Gastroesophageal sphincter (tissue), 3 donors: Measurements from ENCODE around the gene GPHN.

ENCODE experiments used
- EP300 ChIP-seq: sonication (generic); formaldehyde crosslinking; IDR thresholded peaks from one replicate; pipeline ENCODE4 v1.6.1; 2017; ENCODE audit warnings: antibody characterized with exemption, mild to moderate bottlenecking
- POLR2A ChIP-seq, 2 donors: fragments of 450-650 bp; IDR thresholded peaks; one replicate each; pipeline ENCODE4 v1.6.1; 2017; ENCODE audit warnings: antibody characterized with exemption in 2 of 2, mild to moderate bottlenecking in 2 of 2, moderate library complexity in 1 of 2
- TF ChIP-seq, protein P1 (sequence below), 4 experiments: fragments of 200-600 bp in 2 of 4; fragments of 450-650 bp in 2 of 4; sonication (generic) in 1 of 4; IDR thresholded peaks; one replicate each; pipeline ENCODE4 v1.5.1; 2017 to 2019; ENCODE audit warnings: antibody characterized with exemption in 4 of 4, mild to moderate bottlenecking in 2 of 4, moderate library complexity in 2 of 4

GRCh38 chr14:66464261-66464660, 43.7 kb upstream of the GPHN start:
- TF ChIP-seq EP300 (no peak), POLR2A (IDR thresholded peaks at IDR 0.05) (no peak)
- TF ChIP-seq, protein P1, sequence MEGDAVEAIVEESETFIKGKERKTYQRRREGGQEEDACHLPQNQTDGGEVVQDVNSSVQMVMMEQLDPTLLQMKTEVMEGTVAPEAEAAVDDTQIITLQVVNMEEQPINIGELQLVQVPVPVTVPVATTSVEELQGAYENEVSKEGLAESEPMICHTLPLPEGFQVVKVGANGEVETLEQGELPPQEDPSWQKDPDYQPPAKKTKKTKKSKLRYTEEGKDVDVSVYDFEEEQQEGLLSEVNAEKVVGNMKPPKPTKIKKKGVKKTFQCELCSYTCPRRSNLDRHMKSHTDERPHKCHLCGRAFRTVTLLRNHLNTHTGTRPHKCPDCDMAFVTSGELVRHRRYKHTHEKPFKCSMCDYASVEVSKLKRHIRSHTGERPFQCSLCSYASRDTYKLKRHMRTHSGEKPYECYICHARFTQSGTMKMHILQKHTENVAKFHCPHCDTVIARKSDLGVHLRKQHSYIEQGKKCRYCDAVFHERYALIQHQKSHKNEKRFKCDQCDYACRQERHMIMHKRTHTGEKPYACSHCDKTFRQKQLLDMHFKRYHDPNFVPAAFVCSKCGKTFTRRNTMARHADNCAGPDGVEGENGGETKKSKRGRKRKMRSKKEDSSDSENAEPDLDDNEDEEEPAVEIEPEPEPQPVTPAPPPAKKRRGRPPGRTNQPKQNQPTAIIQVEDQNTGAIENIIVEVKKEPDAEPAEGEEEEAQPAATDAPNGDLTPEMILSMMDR (IDR thresholded peaks at IDR 0.05) = no peak
